OCI-LY3 (cell line): ENCODE data around the gene PCMTD2.

ENCODE experiments used
- CTCF ChIP-seq: fragments of 200-600, 300-600 bp; sonication (generic); IDR thresholded peaks from 2 replicates; pipeline ENCODE4 v1.5.1; 2014; ENCODE audit warnings: antibody characterized with exemption, low read length, low read depth
- EZH2phosphoT487 ChIP-seq: fragments of 200-600 bp; shearing (Covaris generic); IDR thresholded peaks from 2 replicates; pipeline ENCODE4 v1.6.1; 2018; ENCODE audit warnings: antibody characterized with exemption, mixed run types, low read depth

- TF ChIP-seq CTCF (no peak), EZH2phosphoT487 (no peak)
These were observed 15.9 kb upstream of the PCMTD2 start for GRCh38 chr20:64239449-64240242.
